OCI-LY7 (cell line): Measurements from ENCODE around the gene RAD51B. TPM values are rescaled to one million over a fixed set of nuclear protein-coding genes. Genes with fewer than 3 reads are reported as not detected.

Experiments used
- BruUV-seq: library from RNA; stranded (reverse); fragments of 400-500 nt; replicated peaks from 2 replicates; lab custom pipeline; 2021; lab: Mats Ljungman, UMichigan
- CTCF ChIA-PET: fragments of 300-600 bp; sonication (Branson Sonifier 250); formaldehyde crosslinking; loops from one replicate; lab custom pipeline; 2022; ENCODE audit warnings: antibody characterized with exemption; ENCODE audit not compliant: unreplicated experiment; lab: Charles Lee
- POLR2A ChIA-PET: fragments of 300-600 bp; sonication (Branson Sonifier 250); formaldehyde crosslinking; loops from one replicate; lab custom pipeline; 2022; ENCODE audit warnings: antibody characterized with exemption; lab: Charles Lee
- DNase-seq: peaks from one replicate; pipeline ENCODE4 v3.0.0-alpha.2; 2015; ENCODE audit warnings: low spot score
- H2AFZ ChIP-seq: fragments of 200-600 bp; sonication (generic), shearing (Covaris generic); 2 replicates; pipeline ENCODE4 v1.6.1; 2014; ENCODE audit warnings: mild to moderate bottlenecking, antibody characterized with exemption, low read length, moderate library complexity
- H3K27ac ChIP-seq: fragments of 200-600 bp; sonication (generic); 2 replicates; pipeline ENCODE4 v1.5.1; 2014; ENCODE audit warnings: mixed run types, low read depth, mild to moderate bottlenecking, moderate library complexity, low read length, inconsistent platforms; ENCODE audit not compliant: poor library complexity, severe bottlenecking
- H3K36me3 ChIP-seq: fragments of 200-600 bp; sonication (generic); 2 replicates; pipeline ENCODE4 v1.6.1; 2014; ENCODE audit warnings: mild to moderate bottlenecking, antibody characterized with exemption, low read length, moderate library complexity, mixed read lengths; ENCODE audit not compliant: insufficient read depth
- H3K4me1 ChIP-seq: fragments of 200-600 bp; sonication (generic); 2 replicates; pipeline ENCODE4 v1.5.1; 2014; ENCODE audit warnings: mild to moderate bottlenecking, low read length; ENCODE audit not compliant: insufficient read depth, poor library complexity, severe bottlenecking
- H3K4me2 ChIP-seq: fragments of 200-600 bp; sonication (generic); 2 replicates; pipeline ENCODE4 v1.6.1; 2014; ENCODE audit warnings: mild to moderate bottlenecking, low read length
- H3K4me3 ChIP-seq: fragments of 200-600 bp; sonication (generic); 2 replicates; pipeline ENCODE4 v1.5.1; 2014; ENCODE audit warnings: mild to moderate bottlenecking, low read depth, low read length; ENCODE audit not compliant: poor library complexity, severe bottlenecking
- H3K79me2 ChIP-seq: fragments of 200-600 bp; sonication (generic); 2 replicates; pipeline ENCODE4 v1.6.1; 2016; ENCODE audit warnings: low read depth, mild to moderate bottlenecking, low read length, moderate library complexity, mixed read lengths; ENCODE audit not compliant: insufficient read depth
- H3K9me2 ChIP-seq: fragments of 200-600 bp; sonication (generic); 2 replicates; pipeline ENCODE4 v1.6.1; 2016; ENCODE audit warnings: mild to moderate bottlenecking, low read length, mixed read lengths; ENCODE audit not compliant: insufficient read depth
- H3K9me3 ChIP-seq: fragments of 200-600 bp; sonication (generic); 2 replicates; pipeline ENCODE4 v1.6.1; 2014; ENCODE audit warnings: mild to moderate bottlenecking, mixed run types, low read length, mixed read lengths
- H4K20me1 ChIP-seq: fragments of 200-600 bp; sonication (generic); 2 replicates; pipeline ENCODE4 v1.6.1; 2014; ENCODE audit warnings: mild to moderate bottlenecking, antibody characterized with exemption, low read length, moderate library complexity, mixed read lengths; ENCODE audit not compliant: insufficient read depth
- CTCF ChIP-seq: fragments of 200-600 bp; sonication (generic); conservative IDR thresholded peaks from 2 replicates; pipeline ENCODE4 v1.5.1; 2014; ENCODE audit warnings: mild to moderate bottlenecking, antibody characterized with exemption, low read length, moderate library complexity, mixed read lengths
- EZH2phosphoT487 ChIP-seq: fragments of 200-600 bp; sonication (generic); IDR thresholded peaks from 2 replicates; pipeline ENCODE4 v1.6.1; 2018; ENCODE audit warnings: low read depth, borderline replicate concordance, mild to moderate bottlenecking, mixed run types, antibody characterized with exemption, low read length, moderate library complexity, mixed read lengths
- intact Hi-C: fragments of 100-400 bp; cut with micrococcal nuclease; formaldehyde crosslinking; loops from one replicate; pipeline ENCODE4 v1.10.0; 2022; ENCODE audit not compliant: unreplicated experiment
- total RNA-seq, 2 experiments: library from RNA; depleted of rRNA in 1 of 2; stranded (reverse); fragments of >200 nt in 1 of 2; shearing (Covaris generic) in 1 of 2; gene quantifications; 2 replicates each; pipeline ENCODE4 v1.2.3, GENCODE V29; 2014 to 2022

RAD51B gene
- total RNA-seq, 2 experiments from 2014 or later, result 41.4 to 89.9 TPM

GRCh38 chr14:68082698-68083291 lies 263.2 kb downstream of the RAD51B start:
- CTCF ChIA-PET, result no interaction called here
- intact Hi-C loops, result no loop called here
- no peaks in the 10 kb centered on the region for H3K9me3 ChIP-seq

GRCh38 chr14:68084256-68084655 lies 264.7 kb downstream of the RAD51B start:
- H3K9me3 ChIP-seq, result no peaks in the 10 kb centered on the region
- no peaks in the 10 kb centered on the region for H3K36me3 ChIP-seq
- ChIA-PET POLR2A (interaction anchor here (0.7 kb wide), 1 partner anchor 120 kb away, joined by 3 read pairs; no protein-coding TSS in a partner anchor), CTCF (no interaction called here)
- no peak overlapping the region for H3K4me3 ChIP-seq
- H3K9me2 ChIP-seq, result no peaks in the 10 kb centered on the region
- no peak for TF ChIP-seq EZH2phosphoT487
- peak; percentile 49 for TF ChIP-seq CTCF
- no peaks in the 10 kb centered on the region for H3K4me1 ChIP-seq
- H3K4me2 ChIP-seq, result no peak overlapping the region
- DNase-seq, result no peak
- H3K27ac ChIP-seq, result no peak overlapping the region
- intact Hi-C loops, result no loop called here
- no peak overlapping the region for H2AFZ ChIP-seq
- BruUV-seq, result no TSS peak
- no peaks in the 10 kb centered on the region for H3K79me2 ChIP-seq
- no peaks in the 10 kb centered on the region for H4K20me1 ChIP-seq

More at GRCh38 chr14:68082698-68083291, 263.2 kb downstream of the RAD51B start:
- H4K20me1 ChIP-seq, result no peaks in the 10 kb centered on the region
- H3K36me3 ChIP-seq, result no peaks in the 10 kb centered on the region
- no TSS peak for BruUV-seq
- no peak for DNase-seq
- no peaks in the 10 kb centered on the region for H3K9me2 ChIP-seq
- no peak overlapping the region for H3K4me2 ChIP-seq
- H3K79me2 ChIP-seq, result no peaks in the 10 kb centered on the region
- POLR2A ChIA-PET, result no interaction called here
- no peak overlapping the region for H3K4me3 ChIP-seq
- no peak overlapping the region for H3K27ac ChIP-seq
- TF ChIP-seq CTCF, result no peak
- no peak for TF ChIP-seq EZH2phosphoT487
- H3K4me1 ChIP-seq, result no peaks in the 10 kb centered on the region
- no peak overlapping the region for H2AFZ ChIP-seq

- CTCF ChIA-PET, result no interaction called here
- no peak overlapping the region for H3K27ac ChIP-seq
- TF ChIP-seq EZH2phosphoT487 (no peak), CTCF (no peak)
- H3K36me3 ChIP-seq, result no peaks in the 10 kb centered on the region
- DNase-seq, result no peak
- BruUV-seq, result no TSS peak
- no peaks in the 10 kb centered on the region for H4K20me1 ChIP-seq
- H3K4me1 ChIP-seq, result no peaks in the 10 kb centered on the region
- H2AFZ ChIP-seq, result no peak overlapping the region
- no peak overlapping the region for H3K4me2 ChIP-seq
- POLR2A ChIA-PET, result interaction anchor here (0.7 kb wide), 1 partner anchor 1413 kb away, joined by 3 read pairs; no protein-coding TSS in a partner anchor
- intact Hi-C loops, result no loop called here
- no peaks in the 10 kb centered on the region for H3K79me2 ChIP-seq
- no peaks in the 10 kb centered on the region for H3K9me3 ChIP-seq
- no peak overlapping the region for H3K4me3 ChIP-seq
- no peaks in the 10 kb centered on the region for H3K9me2 ChIP-seq
Observed at GRCh38 chr14:68085742-68086141, 266.2 kb downstream of the RAD51B start.
